Activated CD4-positive, alpha-beta memory T cell treated with anti-CD3 and anti-CD28 coated beads, Interleukin-2, amount 10 ng/mL, durations not matched to agents 7 days and 5 days (primary cell): ENCODE data around the gene NUDT22. TPM values are rescaled to one million over a fixed set of nuclear protein-coding genes. Genes with fewer than 3 reads are reported as not detected.

Experiments
- CTCF ChIA-PET: fragments of 350-600 bp; sonication (Branson Sonifier 250); formaldehyde crosslinking; loops from one replicate; lab custom pipeline; 2021; ENCODE audit warnings: antibody characterized with exemption, inconsistent platforms; lab: Charles Lee
- POLR2A ChIA-PET: fragments of 350-600 bp; sonication (Branson Sonifier 250); formaldehyde crosslinking; loops from one replicate; lab custom pipeline; 2021; ENCODE audit warnings: antibody characterized with exemption; lab: Charles Lee
- DNase-seq: peaks from one replicate; pipeline ENCODE4 v3.0.0-alpha.2; 2020
- H3K27ac Mint-ChIP-seq: one replicate; pipeline ENCODE4 v1.8.0; 2021; ENCODE audit warnings: mild to moderate bottlenecking, mixed read lengths
- H3K27me3 Mint-ChIP-seq: one replicate; pipeline ENCODE4 v1.8.0; 2021; ENCODE audit warnings: mixed read lengths
- H3K36me3 Mint-ChIP-seq: one replicate; pipeline ENCODE4 v1.8.0; 2021; ENCODE audit warnings: low read depth, mixed read lengths
- H3K4me1 Mint-ChIP-seq: one replicate; pipeline ENCODE4 v1.8.0; 2021; ENCODE audit warnings: mixed read lengths
- H3K4me3 Mint-ChIP-seq: one replicate; pipeline ENCODE4 v1.8.0; 2021; ENCODE audit warnings: mild to moderate bottlenecking, mixed read lengths
- H3K9me3 Mint-ChIP-seq: one replicate; pipeline ENCODE4 v1.8.0; 2021; ENCODE audit warnings: mixed read lengths
- total RNA-seq, 2 experiments: library from RNA; stranded (reverse); gene quantifications; one replicate each; pipeline ENCODE4 v1.2.3, GENCODE V29; 2021

The NUDT22 gene
- total RNA-seq, 2 experiments from 2014 or later = 84.8 to 90.6 TPM

- ChIA-PET POLR2A (interaction anchor here (1.6 to 14.6 kb wide), 2 partner anchors 12 to 34 kb away, joined by 4 to 275 read pairs; partner anchors contain the start of genes FERMT3 and STIP1), CTCF (no interaction called here)
- DNase-seq = no peak
- peaks cover 11% of the 10 kb centered on the region for H3K4me1 Mint-ChIP-seq
- no peaks in the 10 kb centered on the region for H3K9me3 Mint-ChIP-seq
- H3K27ac Mint-ChIP-seq = no peak overlapping the region
- peaks cover 31% of the 10 kb centered on the region for H3K36me3 Mint-ChIP-seq
- H3K4me3 Mint-ChIP-seq = no peak overlapping the region
- no peaks in the 10 kb centered on the region for H3K27me3 Mint-ChIP-seq
Observed at GRCh38 chr11:64220271-64220670, 5.8 kb upstream of the NUDT22 start.

- Mint-ChIP-seq H3K27ac (no peak overlapping the region), H3K27me3 (no peaks in the 10 kb centered on the region), H3K9me3 (no peaks in the 10 kb centered on the region), H3K4me1 (peaks cover 13% of the 10 kb centered on the region), H3K4me3 (no peak overlapping the region), H3K36me3 (peaks cover 29% of the 10 kb centered on the region)
- ChIA-PET CTCF (no interaction called here), POLR2A (interaction anchor here (1.6 to 14.6 kb wide), 2 partner anchors 13 to 35 kb away, joined by 4 to 275 read pairs; partner anchors contain the start of genes FERMT3 and STIP1)
- no peak for DNase-seq
Observed at GRCh38 chr11:64220798-64221197, 5.3 kb upstream of the NUDT22 start.

- Mint-ChIP-seq H3K9me3 (no peaks in the 10 kb centered on the region), H3K27ac (no peak overlapping the region), H3K27me3 (no peaks in the 10 kb centered on the region), H3K4me3 (no peak overlapping the region), H3K36me3 (peaks cover 27% of the 10 kb centered on the region), H3K4me1 (peaks cover 22% of the 10 kb centered on the region)
- ChIA-PET POLR2A (interaction anchor here (1.2 to 14.6 kb wide), 6 partner anchors 13 to 95 kb away, joined by 4 to 275 read pairs (median 10); partner anchors contain the start of genes FERMT3, FKBP2, PPP1R14B and PRDX5), CTCF (no interaction called here)
- DNase-seq = no peak
Observed at GRCh38 chr11:64222651-64223000, 3.4 kb upstream of the NUDT22 start.

GRCh38 chr11:64223001-64223651 lies 2.9 kb upstream of the NUDT22 start:
- peaks cover 24% of the 10 kb centered on the region for H3K36me3 Mint-ChIP-seq
- DNase-seq = no peak
- H3K27me3 Mint-ChIP-seq = no peaks in the 10 kb centered on the region
- H3K9me3 Mint-ChIP-seq = no peaks in the 10 kb centered on the region
- H3K27ac Mint-ChIP-seq = no peak overlapping the region
- ChIA-PET CTCF (interaction anchor here (0.9 to 1.4 kb wide), 3 partner anchors 9 to 27 kb away, joined by 3 to 4 read pairs (median 4); no protein-coding TSS in a partner anchor), POLR2A (interaction anchor here (0.9 to 14.6 kb wide), 12 partner anchors 8 to 117 kb away, joined by 3 to 275 read pairs (median 6); partner anchors contain the start of genes CCDC88B, FERMT3, FKBP2 and PPP1R14B)
- H3K4me3 Mint-ChIP-seq = no peak overlapping the region
- H3K4me1 Mint-ChIP-seq = peaks cover 24% of the 10 kb centered on the region

DNA sequence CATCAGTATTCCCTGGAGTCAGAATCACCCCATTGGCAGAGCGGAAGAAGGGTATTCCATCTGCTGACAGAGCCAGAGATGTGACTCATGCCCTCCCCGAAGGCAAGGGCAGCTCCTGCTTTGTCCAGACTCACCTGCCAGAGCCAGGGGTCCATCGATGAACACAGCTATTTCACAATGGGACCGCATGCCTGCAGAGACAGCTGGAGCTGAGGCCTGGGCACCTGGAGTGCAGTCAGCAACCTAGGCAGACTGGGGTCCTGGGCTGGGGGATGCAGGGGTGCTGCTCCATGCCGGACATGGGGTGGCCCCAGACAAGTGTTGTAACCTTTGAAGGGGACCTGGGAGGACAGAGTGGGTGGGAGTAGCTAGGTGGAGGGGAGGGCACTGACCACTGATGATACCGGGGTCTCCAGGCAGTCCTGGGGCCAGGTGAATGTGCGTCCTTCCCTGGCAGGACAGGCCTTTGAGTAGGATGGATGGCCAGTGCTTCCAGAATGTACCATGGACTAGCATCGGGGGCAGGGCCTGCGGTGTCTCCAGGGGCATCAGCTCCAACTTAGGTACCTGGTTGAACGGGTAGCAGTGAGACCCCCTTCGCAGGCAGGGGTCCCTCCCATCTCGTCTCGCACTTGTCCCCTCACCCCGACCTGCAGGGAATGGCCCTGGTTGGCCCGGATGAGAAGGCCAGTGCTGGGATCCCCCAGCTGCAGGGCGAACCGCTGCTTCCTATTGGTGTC lies 1.8 kb upstream of the NUDT22 start:
- Mint-ChIP-seq H3K4me1 (peaks cover 30% of the 10 kb centered on the region), H3K27ac (peak overlapping the region; percentile 58), H3K9me3 (no peaks in the 10 kb centered on the region), H3K27me3 (no peaks in the 10 kb centered on the region), H3K36me3 (peaks cover 17% of the 10 kb centered on the region), H3K4me3 (peak overlapping the region; percentile 88)
- no peak for DNase-seq
- ChIA-PET POLR2A (interaction anchor here (0.8 to 14.6 kb wide), 18 partner anchors 8 to 116 kb away, joined by 3 to 275 read pairs (median 6); partner anchors contain the start of genes CCDC88B, FERMT3, FKBP2 and GPR137), CTCF (interaction anchor here (0.9 to 1.4 kb wide), 3 partner anchors 10 to 26 kb away, joined by 3 to 4 read pairs (median 4); no protein-coding TSS in a partner anchor)

GRCh38 chr11:64224891-64225607 lies 1.0 kb upstream of the NUDT22 start:
- H3K27me3 Mint-ChIP-seq = no peaks in the 10 kb centered on the region
- no peak for DNase-seq
- ChIA-PET CTCF (no interaction called here), POLR2A (interaction anchor here (0.8 to 14.6 kb wide), 14 partner anchors 9 to 93 kb away, joined by 3 to 275 read pairs (median 10); partner anchors contain the start of genes FERMT3, FKBP2, GPR137 and PLCB3)
- no peaks in the 10 kb centered on the region for H3K9me3 Mint-ChIP-seq
- H3K4me1 Mint-ChIP-seq = peaks cover 36% of the 10 kb centered on the region
- peak overlapping the region; percentile 88 for H3K4me3 Mint-ChIP-seq
- H3K27ac Mint-ChIP-seq = peak overlapping the region; percentile 79
- peaks cover 18% of the 10 kb centered on the region for H3K36me3 Mint-ChIP-seq

DNA sequence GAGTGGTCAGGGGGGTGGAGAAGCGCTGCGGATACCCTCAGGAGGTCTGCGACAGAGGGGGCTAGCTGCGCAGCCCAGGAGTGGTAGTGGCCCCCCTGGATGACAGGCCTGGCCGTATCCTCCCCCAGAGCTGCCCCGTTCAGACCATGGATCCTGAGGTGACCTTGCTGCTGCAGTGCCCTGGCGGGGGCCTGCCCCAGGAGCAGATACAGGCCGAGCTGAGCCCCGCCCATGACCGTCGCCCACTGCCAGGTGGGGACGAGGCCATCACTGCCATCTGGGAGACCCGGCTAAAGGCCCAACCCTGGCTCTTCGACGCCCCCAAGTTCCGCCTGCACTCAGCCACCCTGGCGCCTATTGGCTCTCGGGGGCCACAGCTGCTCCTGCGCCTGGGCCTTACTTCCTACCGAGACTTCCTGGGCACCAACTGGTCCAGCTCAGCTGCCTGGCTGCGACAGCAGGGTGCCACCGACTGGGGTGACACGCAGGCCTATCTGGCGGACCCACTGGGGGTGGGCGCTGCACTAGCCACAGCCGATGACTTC lies 505 bp downstream of the NUDT22 start:
- H3K27ac Mint-ChIP-seq = peak overlapping the region; percentile 79
- ChIA-PET CTCF (interaction anchor here (0.9 to 5.1 kb wide), 11 partner anchors 15 to 105 kb away, joined by 3 to 40 read pairs (median 6); partner anchors contain the start of genes ESRRA, FERMT3, FKBP2 and PLCB3), POLR2A (interaction anchor here (0.6 to 14.6 kb wide), 16 partner anchors 11 to 1635 kb away, joined by 3 to 275 read pairs (median 9); partner anchors contain the start of genes ESRRA, FERMT3, FKBP2 and PPP1R14B)
- peaks cover 45% of the 10 kb centered on the region for H3K4me1 Mint-ChIP-seq
- no peaks in the 10 kb centered on the region for H3K9me3 Mint-ChIP-seq
- no peaks in the 10 kb centered on the region for H3K27me3 Mint-ChIP-seq
- DNase-seq = peak; percentile 74
- H3K4me3 Mint-ChIP-seq = peak overlapping the region; percentile 88
- H3K36me3 Mint-ChIP-seq = peaks cover 17% of the 10 kb centered on the region

DNA sequence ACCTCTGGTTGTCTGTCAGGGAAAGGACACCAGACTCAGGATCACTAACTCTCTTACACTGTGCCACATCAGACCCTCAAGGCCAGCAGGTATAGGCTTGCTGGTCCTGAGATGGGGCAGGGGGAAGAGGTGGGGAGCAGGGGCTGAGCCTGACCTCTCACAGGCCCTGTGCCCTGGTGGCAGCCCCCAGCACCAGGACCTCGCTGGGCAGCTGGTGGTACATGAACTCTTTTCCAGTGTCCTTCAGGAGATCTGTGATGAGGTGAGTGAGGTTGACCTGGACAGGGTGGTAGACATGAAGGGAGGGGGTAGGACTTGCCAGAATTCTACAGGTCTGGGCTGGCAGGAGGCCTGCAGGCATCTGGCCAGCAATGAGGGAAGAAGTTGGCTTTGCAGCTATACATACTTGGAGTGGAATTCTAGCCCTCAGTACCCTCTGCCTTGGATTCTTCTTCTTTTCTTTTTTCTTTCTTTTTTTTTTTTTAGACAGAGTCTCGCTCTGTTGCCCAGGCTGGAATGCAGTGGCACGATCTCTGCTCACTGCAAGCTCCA lies 1.4 kb downstream of the NUDT22 start:
- no peak for DNase-seq
- CTCF ChIA-PET = interaction anchor here (0.7 to 5.1 kb wide), 9 partner anchors 14 to 1557 kb away, joined by 3 to 40 read pairs (median 6); partner anchors contain the start of genes ESRRA, FERMT3, FKBP2 and PLCB3
- peaks cover 51% of the 10 kb centered on the region for H3K4me1 Mint-ChIP-seq

GRCh38 chr11:64229090-64229743 lies 3.1 kb downstream of the NUDT22 start:
- no peaks in the 10 kb centered on the region for H3K9me3 Mint-ChIP-seq
- no peaks in the 10 kb centered on the region for H3K27me3 Mint-ChIP-seq
- peaks cover 18% of the 10 kb centered on the region for H3K36me3 Mint-ChIP-seq
- ChIA-PET POLR2A (interaction anchor here (1.0 to 6.7 kb wide), 6 partner anchors 14 to 88 kb away, joined by 3 to 49 read pairs (median 4); partner anchors contain the start of genes FERMT3, FKBP2, PRDX5 and STIP1), CTCF (interaction anchor here (2.2 to 5.1 kb wide), 2 partner anchors 23 to 75 kb away, joined by 9 to 40 read pairs; partner anchors contain the start of gene FERMT3)
- peaks cover 55% of the 10 kb centered on the region for H3K4me1 Mint-ChIP-seq
- peak overlapping the region; percentile 85 for H3K4me3 Mint-ChIP-seq
- DNase-seq = no peak
- peak overlapping the region; percentile 81 for H3K27ac Mint-ChIP-seq

More for the DNA sequence above, 1.4 kb downstream of the NUDT22 start:
- POLR2A ChIA-PET = interaction anchor here (0.8 to 14.6 kb wide), 11 partner anchors 10 to 105 kb away, joined by 3 to 275 read pairs (median 17); partner anchors contain the start of genes ESRRA, FERMT3, FKBP2 and PPP1R14B
- Mint-ChIP-seq H3K36me3 (peaks cover 17% of the 10 kb centered on the region), H3K27ac (peak overlapping the region; percentile 79), H3K9me3 (no peaks in the 10 kb centered on the region), H3K27me3 (no peaks in the 10 kb centered on the region), H3K4me3 (peak overlapping the region; percentile 88)

DNA sequence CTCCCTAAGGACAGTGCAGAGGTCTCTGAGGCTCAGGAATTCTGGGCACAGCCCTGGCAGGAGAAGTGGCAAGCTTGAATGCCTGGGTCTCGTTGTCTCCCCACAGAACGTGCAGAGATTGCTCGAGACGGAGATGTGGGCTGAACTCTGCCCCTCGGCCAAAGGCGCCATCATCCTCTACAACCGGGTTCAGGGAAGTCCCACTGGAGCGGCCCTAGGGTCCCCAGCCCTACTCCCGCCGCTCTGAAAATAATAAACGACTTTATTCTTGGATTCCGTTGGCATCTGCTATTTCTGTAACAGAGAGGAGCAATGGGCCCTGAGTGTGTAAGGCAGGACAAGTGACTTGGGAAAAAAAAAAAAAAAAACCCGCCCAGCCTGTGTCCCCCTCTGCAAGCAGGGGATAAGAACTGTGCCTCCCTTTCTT lies 3.7 kb downstream of the NUDT22 start:
- no peaks in the 10 kb centered on the region for H3K9me3 Mint-ChIP-seq
- peaks cover 18% of the 10 kb centered on the region for H3K36me3 Mint-ChIP-seq
- ChIA-PET POLR2A (interaction anchor here (1.0 to 6.7 kb wide), 7 partner anchors 14 to 88 kb away, joined by 3 to 49 read pairs (median 4); partner anchors contain the start of genes FERMT3, FKBP2, PRDX5 and STIP1), CTCF (interaction anchor here (2.2 to 5.1 kb wide), 2 partner anchors 24 to 74 kb away, joined by 9 to 40 read pairs; partner anchors contain the start of gene FERMT3)
- DNase-seq = no peak
- H3K4me3 Mint-ChIP-seq = peak overlapping the region; percentile 85
- H3K4me1 Mint-ChIP-seq = peaks cover 53% of the 10 kb centered on the region
- H3K27me3 Mint-ChIP-seq = no peaks in the 10 kb centered on the region
- H3K27ac Mint-ChIP-seq = peak overlapping the region; percentile 81
